Inflammatory macrophage treated with lipopolysaccharide for 1 hour (primary cell): ENCODE measurements around the gene NCDN.

Experiments
- DNase-seq, 2 donors: peaks; one replicate each; pipeline ENCODE4 v3.0.0-alpha.2; 2020 to 2022

Gene NCDN

DNA sequence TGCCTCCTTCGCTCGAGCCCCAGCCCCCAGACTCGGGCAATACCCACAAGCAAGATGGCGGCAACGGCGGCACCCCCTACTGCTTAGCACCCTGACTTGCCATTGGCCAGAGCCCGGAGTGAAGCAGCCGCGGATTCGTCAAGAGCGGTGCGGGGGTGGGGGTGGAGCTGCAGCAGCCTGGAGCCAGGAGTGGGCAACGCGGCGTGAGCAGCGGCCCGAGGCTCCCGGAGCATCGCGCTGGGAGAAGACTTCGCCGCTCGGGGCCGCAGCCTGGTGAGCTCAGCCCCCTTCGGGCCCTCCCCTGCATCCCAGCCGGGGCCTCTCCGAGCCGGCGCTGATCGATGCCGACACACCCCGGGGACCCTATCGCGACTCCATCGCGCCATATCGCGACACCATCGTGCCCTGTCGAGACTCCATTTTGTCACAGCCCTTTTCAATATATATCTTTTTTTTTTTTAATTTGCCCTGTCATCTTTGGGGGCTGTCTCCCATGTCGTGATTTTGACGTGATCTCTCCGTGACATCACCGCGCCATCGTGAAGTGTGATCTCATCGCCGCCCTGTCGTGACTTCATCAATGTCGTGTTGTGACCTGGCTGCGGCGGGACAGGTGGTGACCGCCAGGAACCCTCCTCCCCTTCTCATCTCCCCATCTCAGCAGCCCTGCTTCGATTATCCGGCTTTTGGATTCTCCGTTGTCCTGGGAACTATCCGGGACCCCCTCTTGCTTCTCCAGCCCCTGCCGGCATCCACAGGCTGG lies at the start of gene NCDN:
TSS of gene NCDN (plus strand) at position 189 of the 763 bp plus-strand sequence. CDS start at position 581, 392 bp downstream.
- peak; percentile 96 to 97 for DNase-seq

GRCh38 chr1:35507947-35508346 lies 49.7 kb upstream of the NCDN start:
- no peak for DNase-seq

- DNase-seq = no peak
Measured at GRCh38 chr1:35509558-35509957, 48.0 kb upstream of the NCDN start.

DNA sequence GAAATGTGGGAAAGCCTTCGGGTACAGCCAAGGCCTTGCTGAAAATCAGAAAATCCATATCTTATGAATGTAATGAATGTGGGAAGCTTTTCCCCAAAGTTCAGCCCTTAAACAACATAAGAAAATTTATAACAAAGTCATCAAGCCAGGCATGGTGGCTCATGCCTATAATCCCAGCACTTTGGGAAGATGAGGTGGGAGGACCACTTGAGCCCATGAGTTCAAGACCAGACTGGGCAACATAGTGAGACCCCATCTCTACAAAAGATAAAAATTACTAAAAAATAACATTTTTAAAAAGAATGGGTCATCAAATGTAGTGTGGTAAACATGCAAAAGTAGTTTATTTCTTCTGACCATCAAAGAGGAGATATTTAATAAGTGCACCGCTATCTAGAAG lies 46.3 kb upstream of the NCDN start:
- no peak for DNase-seq

GRCh38 chr1:35518183-35518582 lies 39.4 kb upstream of the NCDN start:
- no peak for DNase-seq

DNA sequence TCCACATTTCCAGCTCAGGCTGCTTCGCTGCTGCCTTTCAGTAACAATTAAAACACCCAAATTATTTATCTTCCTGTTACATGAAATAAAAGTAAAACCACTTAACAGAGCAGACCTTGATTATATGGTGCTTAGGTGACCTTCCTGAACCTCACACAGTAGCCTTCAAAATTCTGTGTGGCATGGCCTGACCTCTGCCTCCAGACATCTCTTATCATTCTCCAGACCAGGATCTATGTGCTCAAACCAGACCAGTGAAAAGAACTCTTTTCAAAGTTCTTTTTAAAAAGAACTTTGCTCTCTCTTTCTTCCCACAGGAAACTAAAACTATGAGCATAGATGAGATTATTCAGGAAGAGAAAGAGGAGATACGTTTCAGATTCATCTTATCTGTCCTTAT lies 38.2 kb upstream of the NCDN start:
- DNase-seq = no peak

- no peak for DNase-seq
Measured at GRCh38 chr1:35524106-35524505, 33.5 kb upstream of the NCDN start.

DNA sequence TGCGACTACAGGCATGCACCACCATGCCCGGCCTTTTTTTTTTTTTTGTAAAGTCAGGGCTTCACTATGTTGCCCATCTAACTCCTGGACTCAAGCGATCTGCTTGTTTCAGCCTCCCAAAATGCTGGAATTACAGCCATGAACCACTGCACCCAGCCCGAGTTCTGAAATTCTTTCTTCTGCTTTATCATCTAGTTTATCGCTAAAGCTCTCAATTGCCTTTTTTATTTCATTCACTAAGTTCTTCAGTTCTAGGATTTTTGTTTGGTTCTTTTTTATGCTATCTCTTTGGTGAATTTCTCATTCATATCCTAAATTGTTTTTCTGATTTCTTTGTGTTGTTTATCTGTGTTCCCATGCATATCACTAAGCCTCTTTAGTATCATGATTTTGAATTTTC lies 27.4 kb upstream of the NCDN start:
- no peak for DNase-seq

DNA sequence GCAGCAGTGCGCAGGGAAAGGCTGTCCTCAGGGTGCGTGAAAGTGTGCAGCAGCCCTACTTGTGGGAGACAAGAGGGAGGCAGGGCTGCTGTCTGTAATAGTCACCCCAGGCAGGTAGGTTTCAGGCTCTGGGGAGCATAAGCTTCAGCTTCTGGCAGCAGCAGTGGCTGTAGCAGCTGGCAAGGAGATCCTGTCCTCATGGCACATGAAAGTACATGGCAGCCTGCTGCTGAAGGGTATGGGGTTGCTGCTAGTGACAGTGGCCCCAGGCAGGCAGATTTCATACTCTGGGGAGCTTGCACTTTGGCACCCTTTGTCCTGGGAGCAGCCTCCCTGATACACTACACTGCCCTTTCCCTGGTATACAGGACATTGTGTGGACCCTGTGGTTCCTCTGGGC lies 26.7 kb upstream of the NCDN start:
- no peak for DNase-seq

GRCh38 chr1:35531368-35531767 lies 26.2 kb upstream of the NCDN start:
- DNase-seq = no peak

DNA sequence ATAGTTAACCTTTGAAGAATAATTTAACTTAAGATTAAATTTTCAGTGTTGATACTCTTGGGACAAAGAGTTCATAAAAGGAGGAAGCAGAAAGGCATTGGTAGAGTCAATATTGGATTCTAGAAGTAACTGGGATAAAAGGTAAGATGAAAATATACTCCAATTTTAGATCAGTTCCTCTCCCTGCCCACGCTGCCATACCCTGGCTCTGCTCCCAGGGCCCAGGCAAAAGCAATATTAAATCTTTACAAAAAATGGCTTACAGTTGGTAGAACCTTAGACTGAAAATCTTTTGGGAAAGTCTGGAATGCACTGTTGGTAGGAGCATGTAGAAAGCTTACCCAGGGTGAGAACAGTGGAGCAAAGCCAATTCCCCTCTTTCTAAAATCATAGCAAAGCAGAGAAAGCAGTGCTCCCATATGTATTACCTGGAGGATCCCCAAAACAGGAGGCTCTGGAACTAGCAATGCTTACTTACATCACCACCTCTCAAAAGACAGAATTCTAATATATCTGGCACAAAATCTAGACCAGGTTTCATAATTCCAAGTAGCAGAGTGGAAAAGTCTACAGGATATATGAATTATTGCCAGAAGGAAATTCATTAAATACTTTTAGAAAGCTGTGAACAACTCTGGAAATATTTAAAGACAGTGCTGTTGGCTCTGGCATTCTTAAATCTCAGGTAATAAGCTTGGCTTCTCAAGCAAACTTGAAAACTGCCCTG lies 24.9 kb upstream of the NCDN start:
- DNase-seq = no peak

DNA sequence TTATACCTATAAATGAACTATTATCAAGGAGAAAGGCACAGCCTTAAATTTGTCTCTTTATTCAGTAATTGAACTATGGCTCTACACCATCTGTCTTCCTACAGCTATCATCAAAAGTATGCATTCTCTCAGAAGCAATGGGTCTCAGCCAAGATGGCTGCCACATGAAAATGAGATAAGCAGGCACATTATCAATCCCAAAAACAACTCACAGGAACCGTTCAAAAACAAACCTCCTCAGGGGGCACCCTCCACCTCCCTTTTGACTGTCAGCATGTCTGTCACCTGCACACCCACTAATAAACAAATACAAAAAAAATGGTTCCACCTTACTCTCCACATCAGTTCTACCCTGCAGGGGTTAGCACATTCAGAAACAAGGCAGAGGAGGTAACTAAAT lies 24.0 kb upstream of the NCDN start:
- no peak for DNase-seq

GRCh38 chr1:35535243-35535642 lies 22.4 kb upstream of the NCDN start:
- no peak for DNase-seq

DNA sequence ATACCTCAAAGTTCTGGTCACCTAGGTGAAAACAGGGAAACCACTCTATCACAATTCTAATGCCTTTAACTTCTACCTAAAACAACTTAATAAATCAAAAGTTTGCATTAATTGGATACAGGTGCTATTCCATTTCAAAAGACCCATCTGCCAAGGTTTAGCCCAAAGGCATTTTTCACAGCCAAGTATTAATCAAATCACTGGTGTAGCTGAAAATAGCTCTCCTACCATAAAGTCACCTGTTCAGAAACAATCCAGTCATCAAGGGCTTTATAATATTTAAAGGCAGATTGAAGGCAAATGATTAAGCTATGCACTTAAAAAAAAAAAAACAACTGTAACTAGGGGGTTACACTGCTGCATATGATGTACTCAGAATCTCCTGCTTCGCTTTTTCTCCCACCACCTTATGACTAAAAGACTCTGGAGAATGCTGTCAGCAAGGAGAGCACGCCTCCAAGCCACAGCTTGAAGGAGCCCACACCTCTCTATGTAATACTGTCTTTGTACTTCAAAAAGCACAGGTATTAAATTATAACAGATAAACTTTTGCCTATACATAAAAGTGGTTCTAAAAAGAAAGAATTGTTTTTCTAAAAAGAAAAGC lies 20.9 kb upstream of the NCDN start:
- no peak for DNase-seq

DNA sequence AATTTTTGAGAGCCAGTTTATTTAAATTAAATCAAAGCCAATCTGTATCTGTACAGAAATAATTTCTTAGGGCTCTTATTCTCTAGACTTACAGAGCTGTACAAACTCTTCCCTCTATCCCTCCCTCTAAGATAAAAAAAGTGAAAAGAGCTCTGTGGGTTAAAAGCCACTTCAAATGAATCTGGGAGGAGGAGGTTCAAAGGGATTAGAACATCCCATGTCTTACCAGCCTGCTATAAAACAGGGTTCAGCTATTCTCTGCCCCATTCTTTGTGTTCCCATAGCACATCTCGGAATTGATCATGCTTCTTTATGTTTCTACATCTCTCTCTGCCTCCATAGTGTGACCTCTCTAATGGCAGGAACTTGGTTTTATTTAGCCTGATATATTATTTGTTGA lies 19.8 kb upstream of the NCDN start:
- no peak for DNase-seq

DNA sequence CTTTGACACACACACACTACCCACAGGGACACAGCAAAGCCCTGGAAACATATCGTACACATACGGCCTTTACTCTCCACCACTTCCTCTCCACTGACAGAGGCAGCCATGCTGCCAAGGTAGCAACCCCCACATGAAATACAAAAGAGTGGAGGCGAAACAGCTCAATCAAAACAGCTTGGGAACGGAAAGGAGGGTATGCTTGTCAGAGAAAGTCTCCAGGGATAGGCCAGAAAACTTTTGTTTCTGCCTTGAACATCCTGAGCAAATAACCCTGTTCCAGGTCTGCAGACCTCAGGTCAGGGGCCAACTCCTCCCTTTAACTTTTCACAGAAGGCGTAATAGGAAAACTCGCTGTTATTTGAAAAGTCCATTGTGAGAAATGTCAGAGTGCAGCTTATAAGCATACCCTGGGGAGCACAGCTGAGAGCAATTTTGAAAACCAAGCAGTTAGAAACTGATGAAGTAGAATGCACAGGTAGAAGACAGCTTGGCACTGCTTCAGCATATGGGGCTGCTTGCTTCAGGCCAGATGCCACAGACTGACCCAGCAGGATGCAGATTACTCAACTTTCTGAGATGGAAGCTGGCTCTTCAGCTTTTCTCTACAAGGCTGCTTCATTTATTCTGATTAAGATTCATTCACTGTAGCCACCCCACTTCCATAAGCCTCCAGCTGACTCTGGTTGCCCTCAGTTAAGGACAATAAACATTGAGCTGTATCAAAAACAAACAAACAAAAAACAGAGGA lies 18.4 kb upstream of the NCDN start:
- DNase-seq = no peak

- peak in 1 of 2 donors; percentile 7 for DNase-seq
Measured at GRCh38 chr1:35539824-35540261, 17.8 kb upstream of the NCDN start.

GRCh38 chr1:35544976-35545375 lies 12.6 kb upstream of the NCDN start:
- peak in 1 of 2 donors; percentile 38 for DNase-seq

DNA sequence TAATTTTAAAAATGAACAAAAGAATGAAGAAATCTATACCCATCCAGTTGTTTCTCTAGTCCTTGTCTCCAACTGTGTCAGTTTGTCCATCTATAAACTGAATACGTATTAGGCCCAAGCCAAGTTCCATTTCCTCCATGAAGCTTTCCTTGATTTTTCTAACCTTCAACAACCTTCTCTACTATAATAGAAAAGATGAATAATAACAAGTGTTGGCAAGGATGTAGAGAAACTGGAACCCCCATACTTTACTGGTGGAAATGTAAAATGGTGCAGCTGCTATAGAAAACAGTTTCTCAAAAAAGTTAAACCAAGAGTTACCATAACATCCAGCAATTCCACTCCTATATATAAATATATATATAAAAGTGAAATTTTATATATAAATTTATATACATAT lies 11.0 kb upstream of the NCDN start:
- no peak for DNase-seq

GRCh38 chr1:35553851-35554250 lies 3.7 kb upstream of the NCDN start:
- no peak for DNase-seq

DNA sequence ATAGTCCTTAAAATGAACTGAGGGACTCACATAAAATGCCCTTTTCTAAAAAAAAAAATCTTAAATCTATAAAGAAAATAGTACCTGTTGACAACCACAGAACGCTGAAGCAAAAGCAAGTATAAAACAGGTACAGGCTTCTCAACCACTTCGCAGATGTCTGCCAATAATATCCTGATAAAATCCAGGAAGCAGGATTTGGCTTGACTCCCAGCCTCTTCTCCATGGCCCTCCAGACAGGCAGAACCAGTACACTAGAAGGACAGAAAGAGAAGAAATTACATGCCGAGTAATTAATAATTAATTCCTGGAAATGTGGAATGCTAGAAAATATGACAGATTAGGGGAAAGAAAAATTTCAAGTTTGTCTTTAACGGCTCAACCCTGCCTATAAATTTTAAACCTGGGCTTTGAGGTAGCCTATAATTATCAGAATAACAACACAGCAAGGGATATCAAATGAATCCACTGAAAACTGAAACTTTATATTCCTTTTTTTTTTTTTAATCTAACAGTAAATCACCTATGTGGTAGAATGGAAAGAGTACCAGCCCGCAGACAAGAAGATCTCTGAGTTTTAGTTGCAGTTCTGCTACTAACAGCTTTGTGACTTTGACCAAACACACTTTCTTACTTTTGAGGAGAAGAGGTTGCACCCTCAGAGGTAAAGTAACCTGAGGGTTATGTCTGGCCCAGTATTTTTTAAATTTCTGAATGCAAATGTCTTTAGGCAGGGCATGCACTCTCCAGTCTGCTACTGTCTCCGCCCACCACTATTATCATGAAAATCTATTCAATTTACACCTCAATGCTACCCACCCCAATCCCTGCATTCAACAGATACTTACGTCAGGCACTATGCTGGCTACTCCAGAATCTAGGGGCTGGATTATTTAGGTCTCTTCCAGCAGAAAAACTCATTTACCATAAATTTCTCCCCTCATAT lies 3.1 kb upstream of the NCDN start:
- DNase-seq = no peak

- no peak for DNase-seq
Measured at GRCh38 chr1:35555212-35555584, 2.4 kb upstream of the NCDN start.
